NCI-H510A (cell line): ENCODE data around the gene CIAO3.
"Not testable (repeated sequence)": the region's sequence is repeated elsewhere in the genome, so short reads cannot be mapped to it uniquely, and the experiment has no call there.

ENCODE experiments used
- DNase-seq: peaks from one replicate; lab custom pipeline; 2025; lab: John Stamatoyannopoulos, UW

Gene CIAO3

GRCh38 chr16:692356-693108, 48.3 kb downstream of the CIAO3 start:
- no peak for DNase-seq

GRCh38 chr16:691242-691641, 49.6 kb downstream of the CIAO3 start:
- not testable (repeated sequence) for DNase-seq

GRCh38 chr16:689175-689897, 51.5 kb downstream of the CIAO3 start:
- no peak for DNase-seq

- no peak for DNase-seq
Measured at GRCh38 chr16:687499-687898, 53.3 kb downstream of the CIAO3 start.

GRCh38 chr16:686459-687260, 54.1 kb downstream of the CIAO3 start:
- no peak for DNase-seq

- no peak for DNase-seq
Measured at GRCh38 chr16:685967-686366, 54.8 kb downstream of the CIAO3 start.

GRCh38 chr16:684961-685696, 55.7 kb downstream of the CIAO3 start:
- peak; percentile 72 for DNase-seq

GRCh38 chr16:684071-684794, 56.6 kb downstream of the CIAO3 start, which contains the start of gene JMJD8:
Gene JMJD8 (minus strand): TSS chr16:684334. CDS start chr16:684319, 15 bp downstream.
- DNase-seq, result peak; percentile 83

GRCh38 chr16:683396-684070, 57.3 kb downstream of the CIAO3 start:
- no peak for DNase-seq

GRCh38 chr16:682493-683395, 58.1 kb downstream of the CIAO3 start:
- DNase-seq, result no peak

- DNase-seq, result no peak
Measured at GRCh38 chr16:681746-682427, 58.9 kb downstream of the CIAO3 start.

GRCh38 chr16:680967-681745, 59.6 kb downstream of the CIAO3 start:
- no peak for DNase-seq

GRCh38 chr16:680625-680945, 60.2 kb downstream of the CIAO3 start:
- DNase-seq, result no peak

- DNase-seq, result no peak
Measured at GRCh38 chr16:679814-680624, 60.8 kb downstream of the CIAO3 start, which contains the start of gene STUB1. Gene STUB1 (plus strand): TSS chr16:680410. CDS start chr16:680526, 116 bp downstream.
